GM21576 (cell line): Measurements from ENCODE around the gene PKD1L1.
"Not testable (repeated sequence)": the region's sequence is repeated elsewhere in the genome, so short reads cannot be mapped to it uniquely, and the experiment has no call there.

ENCODE experiments used
- ATAC-seq: cut with Tn5 transposase; IDR thresholded peaks from one replicate; pipeline ENCODE4 v1.9.1; 2021; ENCODE audit warnings: mild to moderate bottlenecking, moderate library complexity; ENCODE audit not compliant: unreplicated experiment

Gene PKD1L1

GRCh38 chr7:47956220-47956619, 8.0 kb upstream of the PKD1L1 start:
- ATAC-seq = no peak

- no peak for ATAC-seq
Measured at GRCh38 chr7:47954231-47954911, 6.1 kb upstream of the PKD1L1 start.

- ATAC-seq = peak; percentile 49
Measured at GRCh38 chr7:47953822-47954221, 5.6 kb upstream of the PKD1L1 start.

GRCh38 chr7:47952224-47952623, 4.0 kb upstream of the PKD1L1 start:
- no peak for ATAC-seq

GRCh38 chr7:47951374-47951773, 3.1 kb upstream of the PKD1L1 start:
- no peak for ATAC-seq

- ATAC-seq = no peak
Measured at GRCh38 chr7:47950714-47951113, 2.4 kb upstream of the PKD1L1 start.

GRCh38 chr7:47949703-47950102, 1.4 kb upstream of the PKD1L1 start:
- no peak for ATAC-seq

GRCh38 chr7:47947355-47947749, 914 bp downstream of the PKD1L1 start:
- ATAC-seq = no peak

- ATAC-seq = no peak
Measured at GRCh38 chr7:47946581-47947354, 1.5 kb downstream of the PKD1L1 start.

GRCh38 chr7:47945261-47946015, 2.8 kb downstream of the PKD1L1 start:
- ATAC-seq = peak; percentile 53

GRCh38 chr7:47944536-47945260, 3.6 kb downstream of the PKD1L1 start:
- ATAC-seq = no peak

- no peak for ATAC-seq
Measured at GRCh38 chr7:47943676-47944474, 4.4 kb downstream of the PKD1L1 start.

- not testable (repeated sequence) for ATAC-seq
Measured at GRCh38 chr7:47942651-47943050, 5.6 kb downstream of the PKD1L1 start.

GRCh38 chr7:47942132-47942531, 6.1 kb downstream of the PKD1L1 start:
- no peak for ATAC-seq

GRCh38 chr7:47941136-47941844, 7.0 kb downstream of the PKD1L1 start:
- no peak for ATAC-seq

GRCh38 chr7:47940088-47941013, 7.9 kb downstream of the PKD1L1 start:
- no peak for ATAC-seq

- ATAC-seq = no peak
Measured at GRCh38 chr7:47939425-47940036, 8.7 kb downstream of the PKD1L1 start.

GRCh38 chr7:47938574-47939165, 9.6 kb downstream of the PKD1L1 start:
- ATAC-seq = no peak
